Neuron (in vitro differentiated cells): ENCODE measurements around the gene SRSF6.
A peak's percentile ranks its signal among the peaks of the same experiment; 100 is the strongest.

Experiments
- H2AFZ ChIP-seq: one replicate; pipeline ENCODE4 v1.6.1; 2013; ENCODE audit warnings: low read depth, mild to moderate bottlenecking, inconsistent platforms, low read length, moderate library complexity
- H3K27me3 ChIP-seq: one replicate; pipeline ENCODE4 v1.6.1; 2013; ENCODE audit warnings: low read length; ENCODE audit not compliant: insufficient read depth
- H3K36me3 ChIP-seq: one replicate; pipeline ENCODE4 v1.6.1; 2013; ENCODE audit warnings: low read length; ENCODE audit not compliant: insufficient read depth
- H3K4me1 ChIP-seq: one replicate; pipeline ENCODE4 v1.6.1; 2013; ENCODE audit warnings: low read length; ENCODE audit not compliant: insufficient read depth
- H3K4me3 ChIP-seq: 2 replicates; pipeline ENCODE4 v1.5.1; 2013; ENCODE audit warnings: mild to moderate bottlenecking, low read length, moderate library complexity
- H3K9me3 ChIP-seq: one replicate; pipeline ENCODE4 v1.6.1; 2013; ENCODE audit warnings: low read length

The SRSF6 gene

DNA sequence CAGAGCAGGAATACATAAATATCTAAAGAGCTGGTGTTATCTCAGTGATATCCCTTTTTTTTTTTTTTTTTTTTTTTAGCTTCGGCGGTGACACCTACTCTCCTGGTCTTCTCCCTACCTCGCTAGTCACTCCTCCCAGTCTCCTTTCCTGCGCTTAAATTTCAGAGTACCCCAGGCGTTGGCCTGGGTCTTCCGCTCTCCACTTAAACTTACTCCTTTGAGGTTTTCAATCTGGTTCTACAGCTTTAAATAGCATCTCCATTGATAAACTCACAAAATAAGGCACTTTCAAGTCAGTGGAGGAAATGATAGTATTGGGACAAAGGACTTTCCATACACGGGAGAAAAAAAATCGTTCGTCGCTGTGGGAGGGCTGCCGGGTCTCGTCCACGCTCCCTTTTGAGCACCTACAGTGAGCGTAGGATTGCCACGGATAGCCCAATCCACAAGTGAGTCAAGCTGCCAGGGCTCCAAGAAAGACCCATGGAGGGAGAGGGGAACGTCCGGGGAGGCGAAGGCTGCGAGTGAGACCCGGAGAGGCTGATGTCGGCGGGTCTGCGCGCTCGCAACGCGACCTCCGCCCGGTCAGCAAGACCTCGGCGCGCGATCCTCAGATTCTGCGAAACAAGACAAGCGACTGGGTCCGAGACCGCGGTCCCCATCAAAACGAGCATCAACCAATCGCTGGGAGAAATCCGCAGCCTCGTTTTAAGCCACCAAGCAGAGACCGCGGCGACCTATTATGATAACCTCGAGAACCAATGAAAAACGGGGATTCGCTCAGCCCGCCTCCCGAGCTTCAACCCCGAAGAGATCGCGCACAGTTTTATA lies 672 bp upstream of the SRSF6 start:
- Histone ChIP-seq H3K9me3 (no peaks in the 10 kb centered on the region), H3K4me1 (peaks cover 5% of the 10 kb centered on the region), H2AFZ (peak overlapping the region; percentile 99), H3K27me3 (no peaks in the 10 kb centered on the region), H3K4me3 (peak overlapping the region; percentile 89), H3K36me3 (peaks cover 31% of the 10 kb centered on the region)

DNA sequence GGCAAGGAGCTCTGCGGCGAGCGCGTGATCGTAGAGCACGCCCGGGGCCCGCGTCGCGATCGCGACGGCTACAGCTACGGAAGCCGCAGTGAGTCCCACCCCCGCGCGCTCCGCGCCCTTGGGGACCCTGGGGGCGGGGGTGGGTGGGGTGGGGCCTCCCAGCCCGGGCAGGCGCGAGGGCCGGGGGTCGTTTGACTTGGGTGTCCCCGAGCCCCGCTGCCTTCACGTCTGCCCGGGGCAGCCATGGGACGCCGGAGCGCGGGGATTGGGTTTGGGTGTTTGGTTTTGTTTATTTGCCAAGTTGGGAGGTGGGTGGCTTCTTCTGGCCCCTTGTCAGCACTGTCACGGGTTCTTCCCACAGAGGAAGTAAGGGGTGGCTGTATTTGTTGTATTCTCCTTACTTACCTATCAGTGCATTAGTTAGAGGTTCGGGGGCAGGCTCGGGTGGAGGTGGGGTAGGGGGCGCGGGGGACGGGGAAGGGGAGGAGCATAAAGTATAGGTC lies 777 bp downstream of the SRSF6 start:
- Histone ChIP-seq H3K4me1 (peaks cover 5% of the 10 kb centered on the region), H3K36me3 (peaks cover 45% of the 10 kb centered on the region), H3K27me3 (no peaks in the 10 kb centered on the region), H2AFZ (no peak overlapping the region), H3K4me3 (peak overlapping the region; percentile 89), H3K9me3 (no peaks in the 10 kb centered on the region)

DNA sequence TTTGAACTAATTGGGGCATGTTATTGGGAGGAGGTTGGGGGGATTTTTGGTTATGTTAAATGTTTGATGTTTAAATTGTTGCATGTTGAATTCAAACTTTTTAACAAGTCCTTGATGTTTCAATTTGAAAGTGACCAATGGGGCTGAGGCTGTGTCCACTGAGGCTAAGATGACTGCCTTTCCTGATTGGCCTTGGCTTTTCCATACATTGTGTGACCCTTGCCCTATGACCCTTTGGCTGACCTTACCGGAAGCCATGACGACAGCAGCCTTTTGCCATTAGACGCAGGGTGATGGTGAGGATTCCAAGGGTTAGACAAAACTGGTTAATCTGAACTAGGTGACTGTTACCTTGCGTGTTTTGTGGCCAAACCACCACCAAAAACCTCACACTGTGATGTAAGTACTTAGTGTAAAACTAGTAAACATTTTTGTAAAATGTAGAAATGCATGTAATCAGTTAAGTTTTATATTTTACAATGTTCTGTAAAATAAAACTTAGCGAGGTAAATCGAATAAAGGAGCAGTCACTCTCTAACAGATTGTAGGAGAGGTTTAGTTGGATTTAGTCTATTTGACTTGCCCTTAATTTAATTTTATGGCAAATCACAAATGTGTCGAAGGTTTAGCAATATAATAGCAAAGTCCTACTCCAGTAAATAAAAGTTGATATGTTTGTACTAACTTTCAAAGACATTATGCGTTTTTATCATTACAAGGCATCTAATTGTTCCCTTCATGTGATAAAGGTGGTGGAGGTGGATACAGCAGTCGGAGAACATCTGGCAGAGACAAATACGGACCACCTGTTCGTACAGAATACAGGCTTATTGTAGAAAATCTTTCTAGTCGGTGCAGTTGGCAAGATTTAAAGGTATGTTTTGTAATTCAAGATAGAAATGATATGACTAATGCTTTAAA lies 1.6 kb downstream of the SRSF6 start:
- H3K27me3 ChIP-seq: no peaks in the 10 kb centered on the region
- no peak overlapping the region for H2AFZ ChIP-seq
- H3K36me3 ChIP-seq: peaks cover 53% of the 10 kb centered on the region
- H3K4me1 ChIP-seq: peaks cover 5% of the 10 kb centered on the region
- peak overlapping the region; percentile 89 for H3K4me3 ChIP-seq
- H3K9me3 ChIP-seq: no peaks in the 10 kb centered on the region

DNA sequence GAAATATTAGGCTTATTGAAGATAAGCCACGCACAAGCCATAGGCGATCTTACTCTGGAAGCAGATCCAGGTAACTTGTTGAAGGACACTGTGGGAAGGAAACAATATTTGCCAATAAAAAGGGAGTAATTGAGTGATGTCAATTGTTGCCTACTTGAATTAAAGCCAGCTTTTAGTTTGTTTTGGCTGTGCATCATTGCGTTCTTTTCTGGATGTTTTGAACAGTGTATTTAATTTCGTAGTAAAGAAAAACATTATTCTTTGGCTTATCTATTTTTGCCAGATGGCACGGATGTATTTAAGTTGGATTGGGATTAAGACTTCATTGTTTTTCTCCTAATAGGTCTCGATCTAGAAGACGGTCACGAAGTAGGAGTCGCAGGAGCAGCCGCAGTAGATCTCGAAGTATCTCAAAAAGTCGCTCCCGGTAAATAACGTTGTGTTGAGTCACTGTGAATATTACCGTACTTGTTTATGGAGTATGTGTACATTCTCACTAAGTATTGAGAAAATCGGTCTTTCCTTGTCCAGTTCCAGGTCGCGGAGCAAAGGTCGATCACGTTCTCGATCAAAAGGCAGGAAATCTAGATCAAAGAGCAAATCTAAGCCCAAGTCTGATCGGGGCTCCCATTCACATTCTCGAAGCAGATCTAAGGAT lies 2.6 kb downstream of the SRSF6 start:
- H3K9me3 ChIP-seq: no peaks in the 10 kb centered on the region
- H3K27me3 ChIP-seq: no peaks in the 10 kb centered on the region
- H3K4me1 ChIP-seq: peaks cover 5% of the 10 kb centered on the region
- no peak overlapping the region for H2AFZ ChIP-seq
- H3K36me3 ChIP-seq: peaks cover 63% of the 10 kb centered on the region
- H3K4me3 ChIP-seq: no peak overlapping the region

DNA sequence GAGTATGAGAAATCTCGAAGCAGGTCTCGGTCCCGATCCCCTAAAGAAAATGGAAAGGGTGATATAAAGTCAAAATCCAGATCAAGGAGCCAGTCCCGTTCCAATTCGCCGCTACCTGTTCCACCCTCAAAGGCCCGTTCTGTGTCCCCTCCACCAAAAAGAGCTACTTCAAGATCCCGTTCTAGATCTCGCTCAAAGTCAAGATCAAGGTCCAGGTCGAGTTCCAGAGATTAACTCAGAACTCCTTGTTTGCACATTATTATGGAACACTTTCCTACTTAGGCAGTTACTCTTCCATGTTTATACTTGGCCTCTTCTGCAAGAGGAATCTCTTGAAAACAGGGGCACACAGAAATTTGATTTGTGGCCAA lies 3.1 kb downstream of the SRSF6 start:
- Histone ChIP-seq H2AFZ (no peak overlapping the region), H3K4me3 (no peak overlapping the region), H3K36me3 (peaks cover 68% of the 10 kb centered on the region), H3K27me3 (no peaks in the 10 kb centered on the region), H3K9me3 (no peaks in the 10 kb centered on the region), H3K4me1 (peaks cover 5% of the 10 kb centered on the region)

DNA sequence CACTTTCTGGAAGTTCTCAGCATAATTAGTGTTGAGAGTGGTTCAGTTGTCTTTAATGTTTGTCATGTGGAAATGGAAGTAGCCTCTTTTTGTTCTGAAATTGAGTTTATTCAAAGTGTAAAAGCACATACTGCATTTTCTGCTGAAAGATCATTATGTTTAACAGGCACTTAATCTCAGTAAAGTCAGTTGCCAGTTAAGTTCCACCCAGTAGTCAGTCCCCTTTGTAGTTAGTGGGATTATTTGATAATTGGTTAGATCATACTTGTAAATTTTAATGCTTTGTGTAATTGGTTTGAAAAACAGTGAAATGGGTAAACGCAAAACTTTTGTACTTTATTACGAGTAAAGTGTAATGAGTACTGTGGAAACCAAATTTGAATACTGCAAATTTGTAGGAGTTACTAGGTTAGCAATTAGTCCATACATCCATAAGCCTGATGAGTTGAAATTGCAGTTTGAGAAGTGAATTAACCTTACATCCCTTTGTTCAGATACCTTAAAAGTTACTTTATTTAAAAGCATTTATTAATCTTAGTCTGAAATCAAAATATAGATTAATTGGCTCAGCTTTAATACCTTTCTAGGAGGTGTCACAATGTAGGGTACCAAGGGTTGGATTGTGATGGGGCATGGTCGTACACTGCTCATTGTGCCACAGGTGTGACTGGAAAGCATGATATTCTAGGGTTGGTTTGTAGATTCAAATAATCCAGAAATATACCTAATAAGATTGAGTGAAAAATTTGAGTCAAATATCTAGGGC lies 4.4 kb downstream of the SRSF6 start:
- H3K4me1 ChIP-seq: peaks cover 5% of the 10 kb centered on the region
- H3K27me3 ChIP-seq: no peaks in the 10 kb centered on the region
- no peak overlapping the region for H3K4me3 ChIP-seq
- H3K9me3 ChIP-seq: no peaks in the 10 kb centered on the region
- H3K36me3 ChIP-seq: peaks cover 78% of the 10 kb centered on the region
- H2AFZ ChIP-seq: no peak overlapping the region

DNA sequence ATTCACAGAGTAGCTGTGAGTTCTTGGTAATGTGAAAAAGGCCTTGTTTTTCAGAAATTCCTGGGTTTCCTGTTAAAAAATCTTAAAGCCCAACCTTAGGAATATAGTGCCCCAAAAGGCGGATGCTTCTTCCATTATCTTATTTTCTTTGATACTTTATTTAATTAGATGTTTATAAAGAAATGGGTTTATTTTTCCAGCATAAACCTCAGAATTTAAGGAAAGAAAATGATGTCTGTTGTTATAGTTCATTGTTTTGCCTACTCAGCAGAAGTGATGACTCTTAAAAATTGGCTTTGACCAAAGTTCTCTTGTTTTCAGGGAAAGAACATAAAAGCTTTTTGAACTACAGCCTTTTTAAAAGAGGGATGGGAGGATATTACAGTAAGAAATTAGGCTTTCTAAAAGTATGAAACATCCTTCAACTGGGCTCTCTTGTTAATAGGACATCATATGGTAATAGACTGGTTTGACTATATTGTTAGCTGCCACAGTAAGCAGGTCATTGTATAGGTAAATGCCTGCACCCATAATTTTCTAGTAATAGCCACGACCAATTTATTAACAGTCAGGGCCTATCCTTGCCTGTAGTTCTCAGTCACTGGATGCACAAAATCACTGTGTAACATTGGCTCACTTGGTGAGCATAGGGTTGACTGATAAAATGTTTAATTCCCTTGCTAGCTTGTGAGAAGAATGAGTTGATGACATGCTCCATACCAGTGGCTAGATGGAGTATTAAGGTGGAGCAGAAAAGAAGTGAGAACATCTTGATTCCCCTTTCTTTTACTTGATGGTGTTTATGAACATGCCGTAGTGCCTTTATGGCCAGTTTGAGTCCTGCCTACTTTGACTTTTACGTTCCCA lies 5.2 kb downstream of the SRSF6 start:
- Histone ChIP-seq H3K4me1 (peaks cover 5% of the 10 kb centered on the region), H3K27me3 (no peaks in the 10 kb centered on the region), H3K9me3 (no peaks in the 10 kb centered on the region), H3K4me3 (no peak overlapping the region), H3K36me3 (peaks cover 78% of the 10 kb centered on the region), H2AFZ (no peak overlapping the region)

DNA sequence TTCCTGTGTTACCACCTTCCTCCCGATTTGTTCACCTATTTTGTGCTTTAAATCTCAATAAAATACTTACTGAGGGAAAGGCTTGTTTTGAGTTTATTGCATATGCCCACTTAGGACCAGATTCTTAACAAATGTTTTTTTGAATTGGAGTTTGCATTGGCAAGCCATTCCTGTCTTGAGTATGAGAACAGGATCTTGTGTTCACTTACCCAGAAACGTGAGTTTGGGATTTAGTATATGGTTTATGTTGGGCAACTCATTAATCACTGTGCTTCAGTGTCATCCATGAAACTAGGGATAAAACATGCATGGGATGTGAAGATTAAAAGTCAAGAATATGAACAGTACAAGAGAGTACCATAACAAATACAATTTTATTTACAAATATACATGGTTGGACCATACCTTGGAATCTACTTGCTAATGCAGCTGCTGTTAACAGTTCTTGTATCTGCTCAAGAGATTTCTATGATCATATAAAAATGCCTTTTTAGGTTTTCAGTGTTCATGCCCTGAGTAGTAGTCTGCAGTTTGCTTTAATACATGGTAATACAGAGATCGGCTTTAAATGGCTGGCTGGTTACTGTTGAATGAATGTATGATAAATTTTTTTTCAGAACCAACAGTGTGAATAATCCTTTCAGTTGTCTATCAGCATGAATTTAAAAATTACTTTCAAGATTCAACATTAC lies 6.0 kb downstream of the SRSF6 start:
- peaks cover 78% of the 10 kb centered on the region for H3K36me3 ChIP-seq
- peaks cover 5% of the 10 kb centered on the region for H3K4me1 ChIP-seq
- H3K4me3 ChIP-seq: no peak overlapping the region
- no peaks in the 10 kb centered on the region for H3K27me3 ChIP-seq
- H3K9me3 ChIP-seq: no peaks in the 10 kb centered on the region
- H2AFZ ChIP-seq: no peak overlapping the region

DNA sequence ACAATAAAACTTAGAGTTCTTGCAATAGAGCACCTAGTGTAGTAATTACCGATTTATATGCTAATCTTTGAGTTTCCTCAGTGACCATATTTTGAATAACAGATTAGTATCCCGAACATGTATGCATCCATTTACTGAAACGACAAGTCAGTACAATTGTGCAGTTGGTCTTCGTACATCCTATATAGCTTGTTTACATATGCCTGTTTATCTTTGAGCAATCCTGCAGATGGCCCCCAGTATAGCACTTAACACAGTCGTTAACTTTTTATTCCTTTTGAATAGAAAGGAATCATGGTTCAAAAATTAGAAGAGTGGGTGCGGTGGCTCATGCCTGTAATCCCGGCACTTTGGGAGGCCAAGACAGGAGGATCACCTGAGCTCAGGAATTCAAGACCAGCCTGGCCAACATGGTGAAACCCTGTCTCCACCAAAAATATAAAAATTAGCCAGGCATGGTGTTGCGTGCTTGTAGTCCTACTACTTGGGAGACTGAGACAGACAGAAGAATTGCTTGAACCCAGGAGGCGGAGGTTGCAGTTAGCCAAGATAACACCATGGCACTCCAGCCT lies 6.6 kb downstream of the SRSF6 start:
- H3K4me1 ChIP-seq: no peaks in the 10 kb centered on the region
- H2AFZ ChIP-seq: no peak overlapping the region
- H3K4me3 ChIP-seq: no peak overlapping the region
- peaks cover 73% of the 10 kb centered on the region for H3K36me3 ChIP-seq
- H3K27me3 ChIP-seq: no peaks in the 10 kb centered on the region
- no peaks in the 10 kb centered on the region for H3K9me3 ChIP-seq

DNA sequence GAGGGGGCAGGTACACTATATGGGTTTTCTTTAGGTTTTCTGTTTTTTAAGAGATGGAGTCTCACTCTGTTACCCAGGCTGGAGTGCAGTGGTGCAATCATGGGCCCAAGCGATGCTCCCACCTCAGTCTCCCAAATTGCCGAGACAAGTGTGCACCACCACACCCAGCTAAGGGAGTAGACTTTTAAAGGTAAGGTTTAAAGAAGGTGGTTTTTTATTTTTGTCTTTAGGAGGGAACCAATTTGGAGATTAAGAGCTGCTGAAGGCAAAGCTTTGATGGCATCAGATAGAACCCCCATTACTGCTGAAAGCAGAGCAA lies 7.9 kb downstream of the SRSF6 start:
- H3K27me3 ChIP-seq: no peaks in the 10 kb centered on the region
- H3K4me3 ChIP-seq: no peak overlapping the region
- H3K36me3 ChIP-seq: peaks cover 61% of the 10 kb centered on the region
- H3K9me3 ChIP-seq: no peaks in the 10 kb centered on the region
- no peaks in the 10 kb centered on the region for H3K4me1 ChIP-seq
- no peak overlapping the region for H2AFZ ChIP-seq

DNA sequence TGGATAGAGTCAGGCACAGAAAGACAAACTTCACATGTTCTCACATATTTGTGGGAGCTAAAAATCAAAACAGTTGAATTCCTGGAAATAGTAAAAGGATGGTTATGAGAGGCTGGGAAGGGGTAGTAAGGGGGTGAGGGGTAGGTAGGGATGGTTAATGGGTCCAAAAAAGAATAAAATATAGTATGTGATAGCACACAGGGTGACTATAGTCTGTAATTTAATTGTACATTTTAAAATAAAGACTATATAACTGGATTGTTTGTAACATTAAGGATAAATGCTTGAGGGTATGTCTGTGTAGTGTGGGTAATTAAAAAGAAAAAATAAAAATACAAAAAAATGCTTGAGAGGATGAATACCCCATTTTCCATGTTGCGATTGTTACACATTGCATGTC lies 9.9 kb downstream of the SRSF6 start:
- Histone ChIP-seq H3K27me3 (no peaks in the 10 kb centered on the region), H2AFZ (no peak overlapping the region), H3K4me3 (no peak overlapping the region), H3K4me1 (no peaks in the 10 kb centered on the region), H3K9me3 (no peaks in the 10 kb centered on the region), H3K36me3 (peaks cover 44% of the 10 kb centered on the region)
